HTERT RPE-1 (cell line): ENCODE results near the gene SRRM4.
"Not testable (repeated sequence)": the region's sequence is repeated elsewhere in the genome, so short reads cannot be mapped to it uniquely, and the experiment has no call there.

Source experiments
- in situ Hi-C: fragments of 300-500 bp; cut with MboI; formaldehyde crosslinking; loops from 4 replicates; pipeline ENCODE4 v1.14.3; 2020; ENCODE audit warnings: low sequenced_read_pairs

Gene SRRM4

DNA sequence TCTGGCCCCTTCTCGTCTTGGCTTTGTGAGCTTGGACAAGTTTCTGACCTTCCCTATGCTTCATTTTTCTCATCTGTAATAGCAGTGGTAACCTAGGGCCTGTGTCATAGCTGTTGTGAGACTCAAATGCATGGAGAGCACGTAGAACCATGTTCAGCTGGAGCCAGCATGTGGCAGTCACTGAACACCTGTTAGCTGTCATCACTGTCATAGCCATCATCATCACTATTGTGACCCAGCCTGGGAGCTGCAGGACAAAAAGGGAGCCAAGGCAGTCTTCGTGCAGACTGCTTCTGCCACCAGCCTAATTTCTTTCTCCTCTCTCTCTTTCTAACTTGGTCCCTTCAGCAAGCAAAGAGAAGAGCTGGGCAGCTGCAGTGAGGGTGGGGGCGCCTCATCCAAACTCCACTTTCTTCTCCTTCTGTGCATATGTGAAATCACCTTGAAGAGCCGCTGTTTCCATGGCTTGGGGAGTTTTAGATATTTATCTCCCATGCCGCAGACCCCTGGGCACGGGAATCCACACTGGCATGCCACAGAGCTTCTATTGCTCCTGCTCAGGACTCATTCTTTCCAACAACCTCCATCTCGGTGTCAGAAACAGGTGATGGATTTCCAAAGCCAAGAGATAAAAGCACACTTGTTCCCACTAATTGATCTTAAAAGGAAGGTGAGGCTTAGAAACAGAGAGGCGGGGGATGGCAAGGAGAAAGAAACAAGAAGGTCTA lies 87.0 kb downstream of the SRRM4 start:
- in situ Hi-C loops = no loop called here

DNA sequence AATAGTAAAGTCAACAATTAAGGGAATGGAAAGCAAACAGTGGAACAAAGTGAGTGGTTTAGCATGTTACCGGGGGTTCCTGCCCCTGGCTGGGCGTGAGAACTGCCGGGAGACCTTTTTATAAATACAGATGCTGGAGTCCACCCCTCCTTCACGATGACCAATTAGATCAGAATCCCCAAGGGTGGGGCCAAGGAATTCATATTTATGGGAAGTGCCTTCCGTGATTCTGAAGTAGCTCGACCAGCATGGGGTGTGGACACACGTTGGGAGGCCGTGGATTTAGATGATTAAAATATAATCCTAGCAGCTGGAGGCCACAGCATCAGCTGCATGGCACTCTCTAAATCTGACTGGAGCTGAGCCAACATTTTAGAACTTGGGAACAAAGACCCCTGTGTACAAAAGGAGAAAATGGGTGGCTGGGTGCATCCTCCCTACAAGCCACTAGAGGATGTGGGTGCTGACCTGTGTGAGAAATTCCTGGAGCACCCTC lies 87.9 kb downstream of the SRRM4 start:
- in situ Hi-C loops = no loop called here

DNA sequence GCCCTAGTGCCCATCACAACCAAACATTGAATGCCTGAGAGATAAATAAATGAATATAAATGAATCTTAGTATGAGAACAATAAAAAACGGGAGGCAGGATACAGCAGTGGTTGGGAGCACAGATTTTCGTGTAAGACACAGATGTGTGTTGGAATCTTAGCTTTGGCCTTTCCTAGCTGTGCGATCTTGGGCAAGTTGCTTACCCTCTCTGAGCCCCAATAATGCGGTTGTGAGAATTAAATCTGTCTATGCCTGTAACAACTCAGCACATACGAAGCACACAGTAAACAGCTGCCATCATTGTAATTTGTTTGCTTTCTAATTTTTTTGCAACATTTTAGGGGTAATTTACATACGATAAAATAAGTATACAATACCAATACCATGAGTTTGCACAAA lies 89.8 kb downstream of the SRRM4 start:
- in situ Hi-C loops = no loop called here

DNA sequence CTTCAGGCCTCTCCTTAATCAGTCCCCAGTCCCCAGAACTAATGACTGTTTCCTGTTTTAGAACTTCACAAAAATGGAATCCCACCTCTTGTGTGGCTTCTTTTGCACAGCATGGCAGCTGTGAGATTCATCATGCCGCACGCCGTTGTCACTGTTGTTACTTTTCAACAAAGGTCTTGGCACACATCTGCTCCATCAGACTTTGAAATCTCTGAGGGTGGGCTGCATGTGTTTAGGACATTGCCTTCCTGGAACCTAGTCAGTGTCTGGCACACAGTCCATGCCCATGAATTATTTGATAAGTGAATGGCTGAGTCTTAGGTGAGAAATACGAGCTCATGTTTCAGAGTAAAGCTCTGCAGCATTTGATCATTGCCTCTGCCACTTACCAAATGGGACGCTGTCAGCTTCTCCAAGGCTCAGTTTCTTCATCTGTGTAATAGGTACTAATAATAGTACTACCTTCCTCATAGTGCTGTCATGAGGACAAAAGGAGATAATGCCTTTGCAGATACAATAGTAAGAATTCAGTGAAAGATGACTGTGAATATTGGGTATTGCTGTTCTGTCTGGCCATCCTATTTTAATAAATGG lies 90.4 kb downstream of the SRRM4 start:
- in situ Hi-C loops = no loop called here

DNA sequence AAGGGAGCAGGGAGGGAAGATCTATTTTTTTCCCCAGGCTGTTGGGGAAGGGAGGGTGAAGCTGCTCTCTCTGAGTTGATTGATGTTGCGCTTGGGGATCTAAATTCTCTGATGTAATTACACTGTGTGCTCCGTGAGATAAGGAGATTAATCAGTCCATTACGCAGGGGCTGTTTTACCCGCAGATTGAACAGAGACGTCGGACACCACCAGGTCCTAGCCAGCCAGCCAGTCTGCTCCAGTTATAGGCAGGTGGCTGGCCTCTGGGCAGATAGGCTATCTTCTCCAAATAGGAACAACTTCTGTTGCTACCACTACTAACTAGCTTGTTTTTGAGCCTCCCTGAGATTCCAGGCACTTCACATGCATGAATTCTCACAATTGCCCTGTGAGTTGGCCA lies 91.1 kb downstream of the SRRM4 start:
- in situ Hi-C loops = no loop called here

- in situ Hi-C loops = no loop called here
Observed at GRCh38 chr12:119075222-119075787, 94.0 kb downstream of the SRRM4 start.

GRCh38 chr12:119075918-119076317 lies 94.6 kb downstream of the SRRM4 start:
- in situ Hi-C loops = no loop called here

GRCh38 chr12:119079530-119079929 lies 98.2 kb downstream of the SRRM4 start:
- in situ Hi-C loops = no loop called here

DNA sequence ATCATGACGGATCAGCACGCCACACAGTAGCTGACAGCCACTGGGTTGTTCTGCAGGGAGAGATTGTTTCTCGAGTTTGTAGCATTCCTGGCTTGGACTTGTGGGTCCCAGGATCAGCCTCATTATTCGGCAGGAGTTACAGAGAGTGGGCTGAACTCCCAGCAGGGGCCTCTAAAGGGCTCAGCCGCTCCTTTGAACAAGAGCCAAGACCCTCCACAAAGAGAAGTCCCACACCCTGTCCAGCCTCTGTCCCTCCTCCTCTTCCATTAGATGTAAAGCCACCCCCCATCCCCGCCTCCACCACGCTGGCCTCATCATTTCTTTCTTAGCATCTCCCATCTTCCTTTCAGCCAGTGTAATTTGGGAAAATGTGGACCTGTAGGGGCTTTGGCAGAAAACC lies 100.7 kb downstream of the SRRM4 start:
- in situ Hi-C loops = no loop called here

DNA sequence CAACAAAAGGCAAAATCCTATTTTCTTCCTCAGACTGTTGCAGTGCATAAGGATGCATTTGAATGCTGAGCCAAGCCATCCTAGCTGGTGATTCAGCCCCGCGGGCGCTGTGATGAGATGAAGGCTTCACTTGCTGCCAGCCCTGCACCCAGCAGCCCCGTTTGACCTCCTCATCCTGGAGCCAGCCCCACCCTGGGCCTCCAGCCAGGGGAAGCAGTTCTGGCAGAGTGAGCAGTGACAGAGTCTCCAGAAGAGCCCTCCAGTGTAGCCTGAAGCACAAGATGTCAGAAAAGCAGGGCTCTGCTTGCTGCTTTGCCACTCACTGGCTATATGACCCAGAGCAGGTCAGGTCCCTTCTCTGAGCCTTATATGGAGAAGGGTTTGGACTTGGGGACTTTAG lies 101.2 kb downstream of the SRRM4 start:
- in situ Hi-C loops = no loop called here

GRCh38 chr12:119088685-119089379 lies 107.5 kb downstream of the SRRM4 start:
- in situ Hi-C loops = no loop called here

GRCh38 chr12:119089380-119090013 lies 108.2 kb downstream of the SRRM4 start:
- in situ Hi-C loops = no loop called here

- in situ Hi-C loops = no loop called here
Observed at GRCh38 chr12:119090276-119090675, 108.9 kb downstream of the SRRM4 start.

DNA sequence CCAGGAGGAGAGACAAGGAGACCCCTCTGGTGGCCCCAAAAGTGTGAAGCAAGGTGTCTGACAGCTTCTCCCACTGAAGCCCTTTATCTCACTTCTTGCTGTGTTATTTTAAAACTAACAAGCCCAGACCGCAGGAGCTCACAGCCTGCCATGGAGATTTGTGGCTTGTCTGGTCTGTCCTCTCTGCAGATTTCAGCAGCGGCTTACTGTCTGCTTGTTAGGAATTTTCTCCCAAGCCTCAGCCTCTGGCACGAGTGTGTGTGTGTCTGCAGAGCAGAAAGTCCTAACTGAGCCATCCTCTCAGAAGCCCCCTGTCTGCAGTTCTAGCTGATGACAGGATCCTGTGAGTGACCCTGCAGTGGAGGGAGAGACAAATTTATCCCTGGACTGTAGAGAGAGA lies 109.5 kb downstream of the SRRM4 start:
- in situ Hi-C loops = no loop called here

DNA sequence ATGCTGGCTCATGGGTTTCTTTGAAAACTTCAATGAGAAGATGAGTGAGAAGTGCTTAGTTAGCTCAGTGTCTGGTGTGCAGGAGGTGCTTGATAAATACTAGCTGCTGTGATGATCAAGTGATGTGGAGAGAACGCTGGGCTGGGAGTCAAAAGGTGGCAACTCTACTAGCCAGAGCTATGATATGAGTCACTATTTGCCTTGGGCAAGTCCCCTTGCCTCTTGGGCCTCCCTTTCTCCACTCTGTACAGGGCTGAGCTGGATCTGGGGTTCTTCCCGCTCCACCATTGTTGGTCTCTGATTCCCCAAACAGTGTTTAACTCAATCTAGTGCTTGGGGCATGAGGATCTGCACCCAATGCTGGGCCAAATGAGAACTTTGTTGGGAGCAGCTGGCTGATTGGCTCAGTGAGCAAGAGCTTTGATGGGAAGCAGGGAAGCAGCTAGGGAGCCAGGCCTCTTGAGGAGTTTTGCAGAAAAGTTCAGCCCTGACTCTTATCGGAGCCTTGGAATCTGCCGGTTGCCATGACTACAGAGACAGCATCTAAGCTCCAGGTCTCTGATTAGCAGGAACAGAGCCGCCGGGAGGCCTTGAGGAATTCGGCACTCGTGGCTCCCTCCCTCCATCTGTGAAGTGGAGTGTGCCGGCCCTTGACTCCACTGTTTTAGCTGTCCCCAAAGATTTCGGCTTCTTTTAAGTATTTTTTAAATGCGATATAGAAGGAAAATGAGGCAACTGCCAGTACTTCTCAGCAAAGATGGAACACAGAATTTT lies 115.3 kb downstream of the SRRM4 start:
- in situ Hi-C loops = no loop called here

GRCh38 chr12:119100933-119101332 lies 119.6 kb downstream of the SRRM4 start:
- in situ Hi-C loops = no loop called here

- in situ Hi-C loops = no loop called here
Observed at GRCh38 chr12:119102274-119102673, 120.9 kb downstream of the SRRM4 start.

GRCh38 chr12:119102714-119103113 lies 121.4 kb downstream of the SRRM4 start:
- in situ Hi-C loops = no loop called here

DNA sequence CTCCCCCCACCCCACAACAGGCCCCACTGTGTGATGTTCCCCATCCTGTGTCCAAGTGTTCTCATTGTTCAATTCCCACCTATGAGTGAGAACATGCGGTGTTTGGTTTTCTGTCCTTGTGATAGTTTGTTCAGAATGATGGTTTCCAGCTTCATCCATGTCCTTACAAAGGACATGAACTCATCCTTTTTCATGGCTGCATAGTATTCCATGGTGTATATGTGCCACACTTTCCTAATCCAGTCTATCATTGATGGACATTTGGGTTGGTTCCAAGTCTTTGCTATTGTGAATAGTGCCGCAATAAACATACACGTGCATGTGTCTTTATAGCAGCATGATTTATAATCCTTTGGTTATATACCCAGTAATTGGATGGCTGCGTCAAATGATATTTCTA lies 123.6 kb downstream of the SRRM4 start:
- in situ Hi-C loops = not testable (repeated sequence)

- in situ Hi-C loops = no loop called here
Observed at GRCh38 chr12:119113496-119113986, 132.2 kb downstream of the SRRM4 start.
